ENCODE measurements around the gene ABCA7. TPM values are rescaled to one million over a fixed set of nuclear protein-coding genes. Genes with fewer than 3 reads are reported as not detected.

Gene ABCA7
- total RNA-seq, 1 experiment from 2014 or later, result 40.3 TPM

- TF ChIP-seq, protein P1, sequence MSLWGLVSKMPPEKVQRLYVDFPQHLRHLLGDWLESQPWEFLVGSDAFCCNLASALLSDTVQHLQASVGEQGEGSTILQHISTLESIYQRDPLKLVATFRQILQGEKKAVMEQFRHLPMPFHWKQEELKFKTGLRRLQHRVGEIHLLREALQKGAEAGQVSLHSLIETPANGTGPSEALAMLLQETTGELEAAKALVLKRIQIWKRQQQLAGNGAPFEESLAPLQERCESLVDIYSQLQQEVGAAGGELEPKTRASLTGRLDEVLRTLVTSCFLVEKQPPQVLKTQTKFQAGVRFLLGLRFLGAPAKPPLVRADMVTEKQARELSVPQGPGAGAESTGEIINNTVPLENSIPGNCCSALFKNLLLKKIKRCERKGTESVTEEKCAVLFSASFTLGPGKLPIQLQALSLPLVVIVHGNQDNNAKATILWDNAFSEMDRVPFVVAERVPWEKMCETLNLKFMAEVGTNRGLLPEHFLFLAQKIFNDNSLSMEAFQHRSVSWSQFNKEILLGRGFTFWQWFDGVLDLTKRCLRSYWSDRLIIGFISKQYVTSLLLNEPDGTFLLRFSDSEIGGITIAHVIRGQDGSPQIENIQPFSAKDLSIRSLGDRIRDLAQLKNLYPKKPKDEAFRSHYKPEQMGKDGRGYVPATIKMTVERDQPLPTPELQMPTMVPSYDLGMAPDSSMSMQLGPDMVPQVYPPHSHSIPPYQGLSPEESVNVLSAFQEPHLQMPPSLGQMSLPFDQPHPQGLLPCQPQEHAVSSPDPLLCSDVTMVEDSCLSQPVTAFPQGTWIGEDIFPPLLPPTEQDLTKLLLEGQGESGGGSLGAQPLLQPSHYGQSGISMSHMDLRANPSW (CRISPR knock-in tag; conservative IDR thresholded peaks at IDR 0.05; ENCODE audit: low read depth), result no peak
- TF ChIP-seq SP1 (CRISPR knock-in tag; conservative IDR thresholded peaks at IDR 0.05) (peak; percentile 97), KAT7 (CRISPR knock-in tag; IDR thresholded peaks at IDR 0.05; ENCODE audit: borderline replicate concordance) (no peak), ZNF232 (CRISPR knock-in tag; IDR thresholded peaks at IDR 0.05) (no peak), PRRX2 (CRISPR knock-in tag; IDR thresholded peaks at IDR 0.05) (0 out of 2 replicates have a peak, but pooled peaks have one; percentile 59), RORB (CRISPR knock-in tag; IDR thresholded peaks at IDR 0.05) (no peak), HMGXB4 (CRISPR knock-in tag; IDR thresholded peaks at IDR 0.05) (peak; percentile 87; the same call in 1 of the 2 replicates), ZNF425 (CRISPR knock-in tag; conservative IDR thresholded peaks at IDR 0.05) (no peak), FOXP1 (CRISPR knock-in tag; IDR thresholded peaks at IDR 0.05; ENCODE audit: borderline replicate concordance) (peak; percentile 94), ZNF396 (CRISPR knock-in tag; IDR thresholded peaks at IDR 0.05; ENCODE audit: borderline replicate concordance) (no peak), ZNF423 (CRISPR knock-in tag; IDR thresholded peaks at IDR 0.05) (no peak), ZBTB21 (CRISPR knock-in tag; IDR thresholded peaks at IDR 0.05; ENCODE audit: borderline replicate concordance) (no peak), SMAD3 (CRISPR knock-in tag; IDR thresholded peaks at IDR 0.05; ENCODE audit: borderline replicate concordance) (peak; percentile 22; the same call in 1 of the 2 replicates), NFE2L1 (CRISPR knock-in tag; IDR thresholded peaks at IDR 0.05) (peak; percentile 64), ESRRA (CRISPR knock-in tag; IDR thresholded peaks at IDR 0.05; ENCODE audit: borderline replicate concordance) (no peak), ELF4 (CRISPR knock-in tag; IDR thresholded peaks at IDR 0.05; ENCODE audit: low read depth) (no peak), ZNF138 (CRISPR knock-in tag; conservative IDR thresholded peaks at IDR 0.05) (no peak)
- TF ChIP-seq, protein P2, sequence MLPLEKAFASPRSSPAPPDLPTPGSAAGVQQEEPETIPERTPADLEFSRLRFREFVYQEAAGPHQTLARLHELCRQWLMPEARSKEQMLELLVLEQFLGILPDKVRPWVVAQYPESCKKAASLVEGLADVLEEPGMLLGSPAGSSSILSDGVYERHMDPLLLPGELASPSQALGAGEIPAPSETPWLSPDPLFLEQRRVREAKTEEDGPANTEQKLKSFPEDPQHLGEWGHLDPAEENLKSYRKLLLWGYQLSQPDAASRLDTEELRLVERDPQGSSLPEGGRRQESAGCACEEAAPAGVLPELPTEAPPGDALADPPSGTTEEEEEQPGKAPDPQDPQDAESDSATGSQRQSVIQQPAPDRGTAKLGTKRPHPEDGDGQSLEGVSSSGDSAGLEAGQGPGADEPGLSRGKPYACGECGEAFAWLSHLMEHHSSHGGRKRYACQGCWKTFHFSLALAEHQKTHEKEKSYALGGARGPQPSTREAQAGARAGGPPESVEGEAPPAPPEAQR (CRISPR knock-in tag; IDR thresholded peaks at IDR 0.05), result no peak
- TF ChIP-seq, protein P3, sequence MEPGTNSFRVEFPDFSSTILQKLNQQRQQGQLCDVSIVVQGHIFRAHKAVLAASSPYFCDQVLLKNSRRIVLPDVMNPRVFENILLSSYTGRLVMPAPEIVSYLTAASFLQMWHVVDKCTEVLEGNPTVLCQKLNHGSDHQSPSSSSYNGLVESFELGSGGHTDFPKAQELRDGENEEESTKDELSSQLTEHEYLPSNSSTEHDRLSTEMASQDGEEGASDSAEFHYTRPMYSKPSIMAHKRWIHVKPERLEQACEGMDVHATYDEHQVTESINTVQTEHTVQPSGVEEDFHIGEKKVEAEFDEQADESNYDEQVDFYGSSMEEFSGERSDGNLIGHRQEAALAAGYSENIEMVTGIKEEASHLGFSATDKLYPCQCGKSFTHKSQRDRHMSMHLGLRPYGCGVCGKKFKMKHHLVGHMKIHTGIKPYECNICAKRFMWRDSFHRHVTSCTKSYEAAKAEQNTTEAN (CRISPR knock-in tag; IDR thresholded peaks at IDR 0.05), result peak; percentile 78; the same call in 1 of the 2 replicates
- TF ChIP-seq, protein P4, sequence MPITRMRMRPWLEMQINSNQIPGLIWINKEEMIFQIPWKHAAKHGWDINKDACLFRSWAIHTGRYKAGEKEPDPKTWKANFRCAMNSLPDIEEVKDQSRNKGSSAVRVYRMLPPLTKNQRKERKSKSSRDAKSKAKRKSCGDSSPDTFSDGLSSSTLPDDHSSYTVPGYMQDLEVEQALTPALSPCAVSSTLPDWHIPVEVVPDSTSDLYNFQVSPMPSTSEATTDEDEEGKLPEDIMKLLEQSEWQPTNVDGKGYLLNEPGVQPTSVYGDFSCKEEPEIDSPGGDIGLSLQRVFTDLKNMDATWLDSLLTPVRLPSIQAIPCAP (CRISPR knock-in tag; IDR thresholded peaks at IDR 0.05), result no peak
- TF ChIP-seq, protein P5, sequence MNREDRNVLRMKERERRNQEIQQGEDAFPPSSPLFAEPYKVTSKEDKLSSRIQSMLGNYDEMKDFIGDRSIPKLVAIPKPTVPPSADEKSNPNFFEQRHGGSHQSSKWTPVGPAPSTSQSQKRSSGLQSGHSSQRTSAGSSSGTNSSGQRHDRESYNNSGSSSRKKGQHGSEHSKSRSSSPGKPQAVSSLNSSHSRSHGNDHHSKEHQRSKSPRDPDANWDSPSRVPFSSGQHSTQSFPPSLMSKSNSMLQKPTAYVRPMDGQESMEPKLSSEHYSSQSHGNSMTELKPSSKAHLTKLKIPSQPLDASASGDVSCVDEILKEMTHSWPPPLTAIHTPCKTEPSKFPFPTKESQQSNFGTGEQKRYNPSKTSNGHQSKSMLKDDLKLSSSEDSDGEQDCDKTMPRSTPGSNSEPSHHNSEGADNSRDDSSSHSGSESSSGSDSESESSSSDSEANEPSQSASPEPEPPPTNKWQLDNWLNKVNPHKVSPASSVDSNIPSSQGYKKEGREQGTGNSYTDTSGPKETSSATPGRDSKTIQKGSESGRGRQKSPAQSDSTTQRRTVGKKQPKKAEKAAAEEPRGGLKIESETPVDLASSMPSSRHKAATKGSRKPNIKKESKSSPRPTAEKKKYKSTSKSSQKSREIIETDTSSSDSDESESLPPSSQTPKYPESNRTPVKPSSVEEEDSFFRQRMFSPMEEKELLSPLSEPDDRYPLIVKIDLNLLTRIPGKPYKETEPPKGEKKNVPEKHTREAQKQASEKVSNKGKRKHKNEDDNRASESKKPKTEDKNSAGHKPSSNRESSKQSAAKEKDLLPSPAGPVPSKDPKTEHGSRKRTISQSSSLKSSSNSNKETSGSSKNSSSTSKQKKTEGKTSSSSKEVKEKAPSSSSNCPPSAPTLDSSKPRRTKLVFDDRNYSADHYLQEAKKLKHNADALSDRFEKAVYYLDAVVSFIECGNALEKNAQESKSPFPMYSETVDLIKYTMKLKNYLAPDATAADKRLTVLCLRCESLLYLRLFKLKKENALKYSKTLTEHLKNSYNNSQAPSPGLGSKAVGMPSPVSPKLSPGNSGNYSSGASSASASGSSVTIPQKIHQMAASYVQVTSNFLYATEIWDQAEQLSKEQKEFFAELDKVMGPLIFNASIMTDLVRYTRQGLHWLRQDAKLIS (CRISPR knock-in tag; IDR thresholded peaks at IDR 0.05; ENCODE audit: borderline replicate concordance), result no peak
- TF ChIP-seq, protein P6, sequence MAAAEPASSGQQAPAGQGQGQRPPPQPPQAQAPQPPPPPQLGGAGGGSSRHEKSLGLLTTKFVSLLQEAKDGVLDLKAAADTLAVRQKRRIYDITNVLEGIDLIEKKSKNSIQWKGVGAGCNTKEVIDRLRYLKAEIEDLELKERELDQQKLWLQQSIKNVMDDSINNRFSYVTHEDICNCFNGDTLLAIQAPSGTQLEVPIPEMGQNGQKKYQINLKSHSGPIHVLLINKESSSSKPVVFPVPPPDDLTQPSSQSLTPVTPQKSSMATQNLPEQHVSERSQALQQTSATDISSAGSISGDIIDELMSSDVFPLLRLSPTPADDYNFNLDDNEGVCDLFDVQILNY (CRISPR knock-in tag; IDR thresholded peaks at IDR 0.05), result peak; percentile 90; the same call in 1 of the 2 replicates
- TF ChIP-seq, protein P7, sequence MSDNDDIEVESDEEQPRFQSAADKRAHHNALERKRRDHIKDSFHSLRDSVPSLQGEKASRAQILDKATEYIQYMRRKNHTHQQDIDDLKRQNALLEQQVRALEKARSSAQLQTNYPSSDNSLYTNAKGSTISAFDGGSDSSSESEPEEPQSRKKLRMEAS (CRISPR knock-in tag; IDR thresholded peaks at IDR 0.05), result peak; percentile 30; the same call in 1 of the 2 replicates
Observed at GRCh38 chr19:1103708-1104310, 63.9 kb downstream of the ABCA7 start, which contains the start of gene GPX4 (continued).
